WTC11 (cell line): ENCODE results near the gene TRA2A. TPM values are rescaled to one million over a fixed set of nuclear protein-coding genes. Genes with fewer than 3 reads are reported as not detected.

Source experiments
- ATAC-seq: fragments of 200-7000 bp; cut with Tn5 transposase; 2 replicates; pipeline ENCODE4 v1.10.0; 2021; ENCODE audit warnings: mild to moderate bottlenecking, moderate library complexity
- CTCF ChIA-PET: fragments of 300-600 bp; sonication (Branson Sonifier 250); formaldehyde crosslinking; loops from one replicate; lab custom pipeline; 2021; ENCODE audit warnings: antibody characterized with exemption; lab: Charles Lee
- POLR2A ChIA-PET: fragments of 350-600 bp; sonication (Branson Sonifier 250); formaldehyde crosslinking; loops from one replicate; lab custom pipeline; 2021; ENCODE audit warnings: antibody characterized with exemption; lab: Charles Lee
- DNase-seq: peaks from one replicate; pipeline ENCODE4 v3.0.0; 2021; ENCODE audit warnings: low spot score
- H3K27ac Mint-ChIP-seq: 2 replicates; pipeline ENCODE4 v1.8.0; 2021; ENCODE audit warnings: mixed read lengths
- H3K27me3 Mint-ChIP-seq: 2 replicates; pipeline ENCODE4 v1.8.0; 2021; ENCODE audit warnings: low read depth, mild to moderate bottlenecking, moderate library complexity, mixed read lengths
- H3K36me3 Mint-ChIP-seq: 2 replicates; pipeline ENCODE4 v1.8.0; 2021; ENCODE audit warnings: mixed read lengths
- H3K4me1 Mint-ChIP-seq: 2 replicates; pipeline ENCODE4 v1.8.0; 2022; ENCODE audit warnings: mixed read lengths
- H3K4me3 Mint-ChIP-seq: 2 replicates; pipeline ENCODE4 v1.8.0; 2021; ENCODE audit warnings: mild to moderate bottlenecking, moderate library complexity, mixed read lengths
- H3K9me3 Mint-ChIP-seq: 2 replicates; pipeline ENCODE4 v1.8.0; 2021; ENCODE audit warnings: mixed read lengths
- ATF1 ChIP-seq: sonication (generic); formaldehyde crosslinking; IDR thresholded peaks from 2 replicates; pipeline ENCODE4 v1.8.1; 2023; ENCODE audit warnings: mild to moderate bottlenecking, moderate library complexity, missing genetic modification reagents
- FOXJ3 ChIP-seq: sonication (generic); formaldehyde crosslinking; IDR thresholded peaks from 2 replicates; pipeline ENCODE4 v1.9.0; 2021; ENCODE audit warnings: missing genetic modification reagents, mild to moderate bottlenecking, borderline replicate concordance
- FOXK1 ChIP-seq: sonication (generic); formaldehyde crosslinking; IDR thresholded peaks from 2 replicates; pipeline ENCODE4 v1.8.0; 2022; ENCODE audit warnings: mild to moderate bottlenecking, moderate library complexity, missing genetic modification reagents
- GABPB1 ChIP-seq: sonication (generic); formaldehyde crosslinking; IDR thresholded peaks from 2 replicates; pipeline ENCODE4 v1.8.1; 2023; ENCODE audit warnings: mild to moderate bottlenecking, missing genetic modification reagents
- GRHL2 ChIP-seq: fragments of 250-450 bp; sonication (Bioruptor Pico); IDR thresholded peaks from 2 replicates; pipeline ENCODE4 v1.8.0; 2022; ENCODE audit warnings: mild to moderate bottlenecking, moderate library complexity; ENCODE audit not compliant: insufficient replicate concordance, severe bottlenecking
- HMGA2 ChIP-seq: fragments of 250-450 bp; sonication (Bioruptor Pico); IDR thresholded peaks from 2 replicates; pipeline ENCODE4 v1.4.0; 2021; ENCODE audit warnings: mild to moderate bottlenecking, moderate library complexity
- IRF2 ChIP-seq: sonication (generic); formaldehyde crosslinking; IDR thresholded peaks from 2 replicates; pipeline ENCODE4 v1.8.0; 2022; ENCODE audit warnings: low read depth, missing genetic modification reagents, borderline replicate concordance
- OVOL2 ChIP-seq: fragments of 250-450 bp; sonication (Bioruptor Pico); IDR thresholded peaks from 2 replicates; pipeline ENCODE4 v1.9.0; 2021; ENCODE audit warnings: mild to moderate bottlenecking, borderline replicate concordance
- ZNF232 ChIP-seq: sonication (generic); formaldehyde crosslinking; IDR thresholded peaks from 2 replicates; pipeline ENCODE4 v1.8.0; 2022; ENCODE audit warnings: mild to moderate bottlenecking, missing genetic modification reagents
- ZNF317 ChIP-seq: sonication (generic); formaldehyde crosslinking; IDR thresholded peaks from 2 replicates; pipeline ENCODE4 v1.8.1; 2023; ENCODE audit warnings: low read depth, mild to moderate bottlenecking, moderate library complexity, missing genetic modification reagents, borderline replicate concordance
- ZNF396 ChIP-seq: fragments of 250-450 bp; sonication (Bioruptor Pico); IDR thresholded peaks from 2 replicates; pipeline ENCODE4 v1.8.0; 2021; ENCODE audit warnings: mild to moderate bottlenecking, moderate library complexity, borderline replicate concordance
- ZNF423 ChIP-seq: fragments of 250-450 bp; sonication (Bioruptor Pico); IDR thresholded peaks from 2 replicates; pipeline ENCODE4 v2.1.2; 2022; ENCODE audit warnings: mild to moderate bottlenecking, moderate library complexity
- total RNA-seq: library from RNA; stranded (reverse); gene quantifications from 3 replicates; pipeline ENCODE4 v1.2.3, GENCODE V29; 2021
- TF ChIP-seq, protein P1 (sequence below): sonication (generic); formaldehyde crosslinking; IDR thresholded peaks from 2 replicates; pipeline ENCODE4 v1.8.1; 2023; ENCODE audit warnings: mild to moderate bottlenecking, missing genetic modification reagents
- TF ChIP-seq, protein P2 (sequence below): sonication (generic); formaldehyde crosslinking; IDR thresholded peaks from 2 replicates; pipeline ENCODE4 v1.8.0; 2022; ENCODE audit warnings: mild to moderate bottlenecking, missing genetic modification reagents
- TF ChIP-seq, protein P3 (sequence below): fragments of 250-450 bp; sonication (Bioruptor Pico); IDR thresholded peaks from 2 replicates; pipeline ENCODE4 v1.9.0; 2021; ENCODE audit warnings: mild to moderate bottlenecking, borderline replicate concordance
- TF ChIP-seq, protein P4 (sequence below): sonication (generic); formaldehyde crosslinking; IDR thresholded peaks from 2 replicates; pipeline ENCODE4 v1.8.0; 2022; ENCODE audit warnings: mild to moderate bottlenecking, missing genetic modification reagents
- TF ChIP-seq, protein P5 (sequence below): sonication (generic); formaldehyde crosslinking; IDR thresholded peaks from 2 replicates; pipeline ENCODE4 v1.8.1; 2023; ENCODE audit warnings: mild to moderate bottlenecking, missing genetic modification reagents, borderline replicate concordance
- TF ChIP-seq, protein P6 (sequence below): sonication (generic); formaldehyde crosslinking; IDR thresholded peaks from 2 replicates; pipeline ENCODE4 v1.8.1; 2022; ENCODE audit warnings: low read depth, missing genetic modification reagents, borderline replicate concordance

Gene TRA2A
- total RNA-seq, 1 experiment from 2014 or later: 110 TPM

DNA sequence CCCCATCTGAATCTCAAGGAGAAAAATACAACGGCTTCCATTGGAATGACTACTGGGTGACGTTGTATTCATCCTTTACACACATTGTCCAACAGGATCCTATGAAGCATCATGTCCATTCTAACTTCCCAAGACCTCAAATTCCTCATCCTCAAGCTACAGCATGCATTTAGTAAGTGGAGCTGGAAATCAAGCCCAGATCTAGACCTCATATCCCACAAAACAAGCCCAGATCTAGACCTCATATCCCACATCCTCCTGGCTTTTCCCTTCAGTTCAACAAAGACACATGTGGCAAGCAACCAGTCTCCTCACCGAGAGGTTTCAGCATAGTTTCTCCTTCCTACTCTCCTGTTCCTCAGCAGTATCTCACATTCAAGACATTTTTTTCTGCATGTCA is 73.7 kb downstream of the TRA2A start:
- DNase-seq (no peak), ATAC-seq (no peak)
- Mint-ChIP-seq H3K27me3 (no peaks in the 10 kb centered on the region), H3K9me3 (no peaks in the 10 kb centered on the region), H3K27ac (peak overlapping the region; percentile 14), H3K4me3 (no peak overlapping the region), H3K36me3 (peaks cover 28% of the 10 kb centered on the region), H3K4me1 (peaks cover 81% of the 10 kb centered on the region)
- CTCF ChIA-PET: no interaction called here
- POLR2A ChIA-PET: interaction anchor here (1.5 kb wide), 1 partner anchor 9 kb away, joined by 3 read pairs; no protein-coding TSS in a partner anchor
- TF ChIP-seq HMGA2 (CRISPR knock-in tag): no peak
- TF ChIP-seq ATF1 (CRISPR knock-in tag): no peak
- TF ChIP-seq, protein P1, sequence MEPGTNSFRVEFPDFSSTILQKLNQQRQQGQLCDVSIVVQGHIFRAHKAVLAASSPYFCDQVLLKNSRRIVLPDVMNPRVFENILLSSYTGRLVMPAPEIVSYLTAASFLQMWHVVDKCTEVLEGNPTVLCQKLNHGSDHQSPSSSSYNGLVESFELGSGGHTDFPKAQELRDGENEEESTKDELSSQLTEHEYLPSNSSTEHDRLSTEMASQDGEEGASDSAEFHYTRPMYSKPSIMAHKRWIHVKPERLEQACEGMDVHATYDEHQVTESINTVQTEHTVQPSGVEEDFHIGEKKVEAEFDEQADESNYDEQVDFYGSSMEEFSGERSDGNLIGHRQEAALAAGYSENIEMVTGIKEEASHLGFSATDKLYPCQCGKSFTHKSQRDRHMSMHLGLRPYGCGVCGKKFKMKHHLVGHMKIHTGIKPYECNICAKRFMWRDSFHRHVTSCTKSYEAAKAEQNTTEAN (CRISPR knock-in tag): no peak
- TF ChIP-seq ZNF317 (CRISPR knock-in tag): no peak
- TF ChIP-seq, protein P2, sequence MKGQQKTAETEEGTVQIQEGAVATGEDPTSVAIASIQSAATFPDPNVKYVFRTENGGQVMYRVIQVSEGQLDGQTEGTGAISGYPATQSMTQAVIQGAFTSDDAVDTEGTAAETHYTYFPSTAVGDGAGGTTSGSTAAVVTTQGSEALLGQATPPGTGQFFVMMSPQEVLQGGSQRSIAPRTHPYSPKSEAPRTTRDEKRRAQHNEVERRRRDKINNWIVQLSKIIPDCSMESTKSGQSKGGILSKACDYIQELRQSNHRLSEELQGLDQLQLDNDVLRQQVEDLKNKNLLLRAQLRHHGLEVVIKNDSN: no peak

DNA sequence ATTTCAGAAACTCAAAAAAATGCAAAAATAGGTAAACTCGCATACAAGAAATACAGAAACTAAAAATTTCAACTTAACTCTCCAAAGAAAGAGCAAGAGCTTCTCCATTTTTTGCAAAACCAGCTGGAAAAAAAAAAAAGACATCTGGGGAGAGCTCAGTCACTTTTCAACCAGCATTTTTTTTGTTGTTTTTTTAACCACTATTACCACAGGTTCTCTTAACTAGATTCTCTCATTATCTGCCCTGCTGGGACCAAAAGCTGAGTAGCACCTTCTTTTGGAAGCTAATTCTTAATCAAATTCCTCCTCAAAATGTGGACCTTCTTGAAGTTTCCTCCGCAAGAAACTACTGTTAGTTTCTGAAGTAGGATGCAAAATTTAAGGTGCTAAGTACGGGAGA is 75.7 kb downstream of the TRA2A start:
- Mint-ChIP-seq H3K27ac (peak overlapping the region; percentile 95), H3K4me3 (peak overlapping the region; percentile 15), H3K9me3 (no peaks in the 10 kb centered on the region), H3K4me1 (peaks cover 65% of the 10 kb centered on the region), H3K36me3 (peaks cover 19% of the 10 kb centered on the region), H3K27me3 (no peaks in the 10 kb centered on the region)
- ChIA-PET CTCF (interaction anchor here (1.2 to 1.8 kb wide), 3 partner anchors 73 to 183 kb away, joined by 4 to 5 read pairs (median 5); no protein-coding TSS in a partner anchor), POLR2A (interaction anchor here (1.0 to 1.4 kb wide), 2 partner anchors 8 to 14 kb away, joined by 3 read pairs; no protein-coding TSS in a partner anchor)
- TF ChIP-seq OVOL2 (no peak), ZNF423 (CRISPR knock-in tag) (no peak), ATF1 (CRISPR knock-in tag) (no peak), IRF2 (CRISPR knock-in tag) (no peak), ZNF396 (no peak)
- TF ChIP-seq, protein P3, sequence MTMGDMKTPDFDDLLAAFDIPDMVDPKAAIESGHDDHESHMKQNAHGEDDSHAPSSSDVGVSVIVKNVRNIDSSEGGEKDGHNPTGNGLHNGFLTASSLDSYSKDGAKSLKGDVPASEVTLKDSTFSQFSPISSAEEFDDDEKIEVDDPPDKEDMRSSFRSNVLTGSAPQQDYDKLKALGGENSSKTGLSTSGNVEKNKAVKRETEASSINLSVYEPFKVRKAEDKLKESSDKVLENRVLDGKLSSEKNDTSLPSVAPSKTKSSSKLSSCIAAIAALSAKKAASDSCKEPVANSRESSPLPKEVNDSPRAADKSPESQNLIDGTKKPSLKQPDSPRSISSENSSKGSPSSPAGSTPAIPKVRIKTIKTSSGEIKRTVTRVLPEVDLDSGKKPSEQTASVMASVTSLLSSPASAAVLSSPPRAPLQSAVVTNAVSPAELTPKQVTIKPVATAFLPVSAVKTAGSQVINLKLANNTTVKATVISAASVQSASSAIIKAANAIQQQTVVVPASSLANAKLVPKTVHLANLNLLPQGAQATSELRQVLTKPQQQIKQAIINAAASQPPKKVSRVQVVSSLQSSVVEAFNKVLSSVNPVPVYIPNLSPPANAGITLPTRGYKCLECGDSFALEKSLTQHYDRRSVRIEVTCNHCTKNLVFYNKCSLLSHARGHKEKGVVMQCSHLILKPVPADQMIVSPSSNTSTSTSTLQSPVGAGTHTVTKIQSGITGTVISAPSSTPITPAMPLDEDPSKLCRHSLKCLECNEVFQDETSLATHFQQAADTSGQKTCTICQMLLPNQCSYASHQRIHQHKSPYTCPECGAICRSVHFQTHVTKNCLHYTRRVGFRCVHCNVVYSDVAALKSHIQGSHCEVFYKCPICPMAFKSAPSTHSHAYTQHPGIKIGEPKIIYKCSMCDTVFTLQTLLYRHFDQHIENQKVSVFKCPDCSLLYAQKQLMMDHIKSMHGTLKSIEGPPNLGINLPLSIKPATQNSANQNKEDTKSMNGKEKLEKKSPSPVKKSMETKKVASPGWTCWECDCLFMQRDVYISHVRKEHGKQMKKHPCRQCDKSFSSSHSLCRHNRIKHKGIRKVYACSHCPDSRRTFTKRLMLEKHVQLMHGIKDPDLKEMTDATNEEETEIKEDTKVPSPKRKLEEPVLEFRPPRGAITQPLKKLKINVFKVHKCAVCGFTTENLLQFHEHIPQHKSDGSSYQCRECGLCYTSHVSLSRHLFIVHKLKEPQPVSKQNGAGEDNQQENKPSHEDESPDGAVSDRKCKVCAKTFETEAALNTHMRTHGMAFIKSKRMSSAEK (CRISPR knock-in tag): no peak
- DNase-seq (no peak), ATAC-seq (no peak)

DNA sequence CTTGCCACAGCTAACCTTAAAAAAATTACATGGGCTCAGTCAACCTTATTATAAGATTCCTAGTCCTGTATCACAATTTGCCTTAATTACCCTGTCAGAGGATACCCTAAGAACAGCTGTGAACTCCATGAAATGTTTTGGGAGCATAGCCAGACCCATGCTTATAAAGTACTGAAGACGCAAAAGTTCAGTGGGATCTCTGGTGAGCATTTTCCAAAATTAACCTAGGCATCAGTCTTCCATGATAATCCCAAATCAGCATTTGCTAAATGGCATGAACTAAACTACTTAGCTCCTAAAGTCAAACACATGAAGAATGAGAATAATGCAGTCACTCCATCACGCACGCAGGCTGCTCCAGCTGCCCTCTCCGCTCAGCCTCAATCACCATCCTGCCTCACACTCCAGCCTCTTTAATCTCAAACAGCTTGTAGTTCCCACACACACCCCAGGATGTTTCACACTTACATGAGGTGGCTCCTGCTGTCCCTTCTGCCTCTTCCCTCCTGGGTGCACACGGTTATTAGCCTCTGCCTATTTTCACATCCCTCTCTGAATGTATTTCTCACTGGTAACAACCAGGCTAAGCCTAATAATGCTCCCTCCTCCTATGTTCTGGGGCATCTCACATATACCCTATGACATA is 76.8 kb downstream of the TRA2A start:
- peak overlapping the region; percentile 15 for H3K4me3 Mint-ChIP-seq
- ATAC-seq (peak; percentile 30), DNase-seq (no peak)
- H3K36me3 Mint-ChIP-seq: peaks cover 11% of the 10 kb centered on the region
- ChIA-PET POLR2A (interaction anchor here (1.4 kb wide), 1 partner anchor 9 kb away, joined by 3 read pairs; no protein-coding TSS in a partner anchor), CTCF (interaction anchor here (1.6 to 1.8 kb wide), 2 partner anchors 74 to 182 kb away, joined by 5 read pairs; no protein-coding TSS in a partner anchor)
- H3K4me1 Mint-ChIP-seq: peaks cover 69% of the 10 kb centered on the region
- H3K27me3 Mint-ChIP-seq: no peaks in the 10 kb centered on the region
- peak overlapping the region; percentile 42 for H3K27ac Mint-ChIP-seq
- H3K9me3 Mint-ChIP-seq: no peaks in the 10 kb centered on the region
- TF ChIP-seq FOXK1 (CRISPR knock-in tag) (no peak), FOXJ3 (no peak), GRHL2 (CRISPR knock-in tag) (no peak), ZNF232 (CRISPR knock-in tag) (no peak), GABPB1 (CRISPR knock-in tag) (no peak)
- TF ChIP-seq, protein P4, sequence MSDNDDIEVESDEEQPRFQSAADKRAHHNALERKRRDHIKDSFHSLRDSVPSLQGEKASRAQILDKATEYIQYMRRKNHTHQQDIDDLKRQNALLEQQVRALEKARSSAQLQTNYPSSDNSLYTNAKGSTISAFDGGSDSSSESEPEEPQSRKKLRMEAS: no peak
- TF ChIP-seq, protein P5, sequence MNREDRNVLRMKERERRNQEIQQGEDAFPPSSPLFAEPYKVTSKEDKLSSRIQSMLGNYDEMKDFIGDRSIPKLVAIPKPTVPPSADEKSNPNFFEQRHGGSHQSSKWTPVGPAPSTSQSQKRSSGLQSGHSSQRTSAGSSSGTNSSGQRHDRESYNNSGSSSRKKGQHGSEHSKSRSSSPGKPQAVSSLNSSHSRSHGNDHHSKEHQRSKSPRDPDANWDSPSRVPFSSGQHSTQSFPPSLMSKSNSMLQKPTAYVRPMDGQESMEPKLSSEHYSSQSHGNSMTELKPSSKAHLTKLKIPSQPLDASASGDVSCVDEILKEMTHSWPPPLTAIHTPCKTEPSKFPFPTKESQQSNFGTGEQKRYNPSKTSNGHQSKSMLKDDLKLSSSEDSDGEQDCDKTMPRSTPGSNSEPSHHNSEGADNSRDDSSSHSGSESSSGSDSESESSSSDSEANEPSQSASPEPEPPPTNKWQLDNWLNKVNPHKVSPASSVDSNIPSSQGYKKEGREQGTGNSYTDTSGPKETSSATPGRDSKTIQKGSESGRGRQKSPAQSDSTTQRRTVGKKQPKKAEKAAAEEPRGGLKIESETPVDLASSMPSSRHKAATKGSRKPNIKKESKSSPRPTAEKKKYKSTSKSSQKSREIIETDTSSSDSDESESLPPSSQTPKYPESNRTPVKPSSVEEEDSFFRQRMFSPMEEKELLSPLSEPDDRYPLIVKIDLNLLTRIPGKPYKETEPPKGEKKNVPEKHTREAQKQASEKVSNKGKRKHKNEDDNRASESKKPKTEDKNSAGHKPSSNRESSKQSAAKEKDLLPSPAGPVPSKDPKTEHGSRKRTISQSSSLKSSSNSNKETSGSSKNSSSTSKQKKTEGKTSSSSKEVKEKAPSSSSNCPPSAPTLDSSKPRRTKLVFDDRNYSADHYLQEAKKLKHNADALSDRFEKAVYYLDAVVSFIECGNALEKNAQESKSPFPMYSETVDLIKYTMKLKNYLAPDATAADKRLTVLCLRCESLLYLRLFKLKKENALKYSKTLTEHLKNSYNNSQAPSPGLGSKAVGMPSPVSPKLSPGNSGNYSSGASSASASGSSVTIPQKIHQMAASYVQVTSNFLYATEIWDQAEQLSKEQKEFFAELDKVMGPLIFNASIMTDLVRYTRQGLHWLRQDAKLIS (CRISPR knock-in tag): no peak
- TF ChIP-seq, protein P6, sequence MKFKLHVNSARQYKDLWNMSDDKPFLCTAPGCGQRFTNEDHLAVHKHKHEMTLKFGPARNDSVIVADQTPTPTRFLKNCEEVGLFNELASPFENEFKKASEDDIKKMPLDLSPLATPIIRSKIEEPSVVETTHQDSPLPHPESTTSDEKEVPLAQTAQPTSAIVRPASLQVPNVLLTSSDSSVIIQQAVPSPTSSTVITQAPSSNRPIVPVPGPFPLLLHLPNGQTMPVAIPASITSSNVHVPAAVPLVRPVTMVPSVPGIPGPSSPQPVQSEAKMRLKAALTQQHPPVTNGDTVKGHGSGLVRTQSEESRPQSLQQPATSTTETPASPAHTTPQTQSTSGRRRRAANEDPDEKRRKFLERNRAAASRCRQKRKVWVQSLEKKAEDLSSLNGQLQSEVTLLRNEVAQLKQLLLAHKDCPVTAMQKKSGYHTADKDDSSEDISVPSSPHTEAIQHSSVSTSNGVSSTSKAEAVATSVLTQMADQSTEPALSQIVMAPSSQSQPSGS: no peak
